Hematopoietic multipotent progenitor cell treated with erythropoietin and hydrocortisone succinate and interleukin-3 and kit ligand, for 15 days (in vitro differentiated cells): ENCODE data around the gene DNAAF5.

Experiments used
- DNase-seq: peaks from one replicate; pipeline ENCODE4 v3.0.0-alpha.2; 2015; ENCODE audit warnings: low spot score

The DNAAF5 gene

GRCh38 chr7:726084-726853, at the start of gene DNAAF5:
Gene DNAAF5 (plus strand): TSS chr7:726699. CDS start chr7:726721, 22 bp downstream.
- DNase-seq = peak; percentile 76

GRCh38 chr7:676972-677385, 49.5 kb upstream of the DNAAF5 start:
- no peak for DNase-seq

- DNase-seq = no peak
Measured at GRCh38 chr7:680411-681127, 45.9 kb upstream of the DNAAF5 start.

- DNase-seq = no peak
Measured at GRCh38 chr7:681551-682307, 44.8 kb upstream of the DNAAF5 start.

- no peak for DNase-seq
Measured at GRCh38 chr7:682810-683209, 43.7 kb upstream of the DNAAF5 start.

GRCh38 chr7:683526-684205, 42.8 kb upstream of the DNAAF5 start:
- DNase-seq = no peak

- DNase-seq = no peak
Measured at GRCh38 chr7:684416-684815, 42.1 kb upstream of the DNAAF5 start.

- DNase-seq = no peak
Measured at GRCh38 chr7:685540-685939, 41.0 kb upstream of the DNAAF5 start.

GRCh38 chr7:690478-691360, 35.8 kb upstream of the DNAAF5 start:
- DNase-seq = no peak

- no peak for DNase-seq
Measured at GRCh38 chr7:691361-692045, 35.0 kb upstream of the DNAAF5 start.

- DNase-seq = no peak
Measured at GRCh38 chr7:693280-693679, 33.2 kb upstream of the DNAAF5 start.

- no peak for DNase-seq
Measured at GRCh38 chr7:696426-696811, 30.1 kb upstream of the DNAAF5 start.

GRCh38 chr7:696812-697551, 29.5 kb upstream of the DNAAF5 start:
- no peak for DNase-seq

- DNase-seq = peak; percentile 11
Measured at GRCh38 chr7:698515-699475, 27.7 kb upstream of the DNAAF5 start.

GRCh38 chr7:699476-700170, 26.9 kb upstream of the DNAAF5 start:
- DNase-seq = no peak

GRCh38 chr7:701086-701671, 25.3 kb upstream of the DNAAF5 start:
- DNase-seq = no peak

- DNase-seq = no peak
Measured at GRCh38 chr7:703049-703448, 23.4 kb upstream of the DNAAF5 start.

GRCh38 chr7:706721-707120, 19.8 kb upstream of the DNAAF5 start:
- no peak for DNase-seq
